IgD-negative memory B cell (primary cell): ENCODE results near the gene PCDH17. TPM values are rescaled to one million over a fixed set of nuclear protein-coding genes. Genes with fewer than 3 reads are reported as not detected.

Source experiments
- H3K27ac Mint-ChIP-seq, 3 donors: one replicate each; pipeline ENCODE4 v1.8.0; 2020 to 2022; ENCODE audit warnings: mild to moderate bottlenecking in 3 of 3, mixed read lengths in 3 of 3, moderate library complexity in 1 of 3
- H3K27me3 Mint-ChIP-seq: one replicate; pipeline ENCODE4 v1.8.0; 2021; ENCODE audit warnings: mixed read lengths
- H3K36me3 Mint-ChIP-seq: one replicate; pipeline ENCODE4 v1.8.0; 2020; ENCODE audit warnings: mild to moderate bottlenecking, mixed read lengths
- H3K4me1 Mint-ChIP-seq, 3 donors: one replicate each; pipeline ENCODE4 v1.8.0; 2020 to 2022; ENCODE audit warnings: mixed read lengths in 3 of 3, mild to moderate bottlenecking in 1 of 3
- H3K4me3 Mint-ChIP-seq, 4 donors: one replicate each; pipeline ENCODE4 v1.8.0; 2020 to 2022; ENCODE audit warnings: mild to moderate bottlenecking in 4 of 4, mixed read lengths in 4 of 4, moderate library complexity in 3 of 4
- H3K9me3 Mint-ChIP-seq, 3 donors: one replicate each; pipeline ENCODE4 v1.8.0; 2020 to 2021; ENCODE audit warnings: mixed read lengths in 3 of 3, mild to moderate bottlenecking in 1 of 3
- polyA plus RNA-seq: library from polyadenylated mRNA; unstranded; fragments of 300-500 nt; fragmentation: Illumina TruSeq; gene quantifications from one replicate; pipeline ENCODE4 v1.2.3, GENCODE V29; 2021

The PCDH17 gene
- polyA plus RNA-seq, 1 donor from 2014 or later = not detected

GRCh38 chr13:57653229-57653989 is 21.9 kb downstream of the PCDH17 start:
- H3K27me3 Mint-ChIP-seq = no peaks in the 10 kb centered on the region
- H3K9me3 Mint-ChIP-seq = peaks cover 0 to 3% (median 1%) of the 10 kb centered on the region in 3 donors
- no peaks in the 10 kb centered on the region for H3K4me1 Mint-ChIP-seq
- H3K4me3 Mint-ChIP-seq = no peak overlapping the region
- no peaks in the 10 kb centered on the region for H3K36me3 Mint-ChIP-seq
- no peak overlapping the region for H3K27ac Mint-ChIP-seq

GRCh38 chr13:57665481-57665880 is 33.9 kb downstream of the PCDH17 start:
- Mint-ChIP-seq H3K27me3 (no peaks in the 10 kb centered on the region), H3K27ac (no peak overlapping the region), H3K4me1 (no peaks in the 10 kb centered on the region), H3K36me3 (no peaks in the 10 kb centered on the region), H3K4me3 (no peak overlapping the region), H3K9me3 (peaks cover 0 to 13% (median 5%) of the 10 kb centered on the region in 3 donors)

- Mint-ChIP-seq H3K9me3 (peaks cover 2 to 6% (median 3%) of the 10 kb centered on the region in 3 donors), H3K27me3 (no peaks in the 10 kb centered on the region), H3K27ac (no peak overlapping the region), H3K4me3 (no peak overlapping the region), H3K4me1 (no peaks in the 10 kb centered on the region), H3K36me3 (no peaks in the 10 kb centered on the region)
Observed at GRCh38 chr13:57666131-57666953, 34.8 kb downstream of the PCDH17 start.

- no peak overlapping the region for H3K4me3 Mint-ChIP-seq
- no peak overlapping the region for H3K27ac Mint-ChIP-seq
- H3K36me3 Mint-ChIP-seq = no peaks in the 10 kb centered on the region
- H3K4me1 Mint-ChIP-seq = no peaks in the 10 kb centered on the region
- peaks cover 0 to 2% (median 0%) of the 10 kb centered on the region in 3 donors for H3K9me3 Mint-ChIP-seq
- H3K27me3 Mint-ChIP-seq = no peaks in the 10 kb centered on the region
Observed at GRCh38 chr13:57672168-57672567, 40.6 kb downstream of the PCDH17 start.

- no peak overlapping the region for H3K27ac Mint-ChIP-seq
- H3K9me3 Mint-ChIP-seq = peaks cover 0 to 4% (median 0%) of the 10 kb centered on the region in 3 donors
- no peak overlapping the region for H3K4me3 Mint-ChIP-seq
- H3K4me1 Mint-ChIP-seq = no peaks in the 10 kb centered on the region
- H3K27me3 Mint-ChIP-seq = no peaks in the 10 kb centered on the region
- no peaks in the 10 kb centered on the region for H3K36me3 Mint-ChIP-seq
Observed at GRCh38 chr13:57673197-57673596, 41.7 kb downstream of the PCDH17 start.

GRCh38 chr13:57675526-57675925 is 44.0 kb downstream of the PCDH17 start:
- Mint-ChIP-seq H3K27ac (no peak overlapping the region), H3K36me3 (no peaks in the 10 kb centered on the region), H3K4me3 (no peak overlapping the region), H3K4me1 (no peaks in the 10 kb centered on the region), H3K27me3 (no peaks in the 10 kb centered on the region), H3K9me3 (peaks cover 0 to 3% (median 0%) of the 10 kb centered on the region in 3 donors)

- Mint-ChIP-seq H3K4me1 (no peaks in the 10 kb centered on the region), H3K36me3 (no peaks in the 10 kb centered on the region), H3K9me3 (peaks cover 3 to 6% (median 4%) of the 10 kb centered on the region in 3 donors), H3K27ac (no peak overlapping the region), H3K4me3 (no peak overlapping the region), H3K27me3 (no peaks in the 10 kb centered on the region)
Observed at GRCh38 chr13:57680609-57681008, 49.1 kb downstream of the PCDH17 start.

GRCh38 chr13:57682128-57682716 is 50.7 kb downstream of the PCDH17 start:
- Mint-ChIP-seq H3K9me3 (peaks cover 3 to 6% (median 4%) of the 10 kb centered on the region in 3 donors), H3K27ac (no peak overlapping the region), H3K4me1 (no peaks in the 10 kb centered on the region), H3K36me3 (no peaks in the 10 kb centered on the region), H3K27me3 (no peaks in the 10 kb centered on the region), H3K4me3 (no peak overlapping the region)

- no peak overlapping the region for H3K4me3 Mint-ChIP-seq
- H3K36me3 Mint-ChIP-seq = no peaks in the 10 kb centered on the region
- H3K9me3 Mint-ChIP-seq = peaks cover 0 to 4% (median 0%) of the 10 kb centered on the region in 3 donors
- H3K27ac Mint-ChIP-seq = no peak overlapping the region
- H3K27me3 Mint-ChIP-seq = no peaks in the 10 kb centered on the region
- no peaks in the 10 kb centered on the region for H3K4me1 Mint-ChIP-seq
Observed at GRCh38 chr13:57698851-57699250, 67.3 kb downstream of the PCDH17 start.

- H3K36me3 Mint-ChIP-seq = no peaks in the 10 kb centered on the region
- H3K9me3 Mint-ChIP-seq = no peaks in the 10 kb centered on the region
- H3K27ac Mint-ChIP-seq = no peak overlapping the region
- no peak overlapping the region for H3K4me3 Mint-ChIP-seq
- no peaks in the 10 kb centered on the region for H3K27me3 Mint-ChIP-seq
- H3K4me1 Mint-ChIP-seq = no peaks in the 10 kb centered on the region
Observed at GRCh38 chr13:57704031-57704430, 72.5 kb downstream of the PCDH17 start.

GRCh38 chr13:57716295-57716694 is 84.8 kb downstream of the PCDH17 start:
- H3K4me1 Mint-ChIP-seq = no peaks in the 10 kb centered on the region
- H3K36me3 Mint-ChIP-seq = no peaks in the 10 kb centered on the region
- H3K9me3 Mint-ChIP-seq = peaks cover 0 to 1% (median 0%) of the 10 kb centered on the region in 3 donors
- H3K27me3 Mint-ChIP-seq = no peaks in the 10 kb centered on the region
- H3K27ac Mint-ChIP-seq = no peak overlapping the region
- H3K4me3 Mint-ChIP-seq = no peak overlapping the region

GRCh38 chr13:57724486-57725272 is 93.1 kb downstream of the PCDH17 start:
- Mint-ChIP-seq H3K4me3 (no peak overlapping the region), H3K27me3 (no peaks in the 10 kb centered on the region), H3K36me3 (no peaks in the 10 kb centered on the region), H3K4me1 (no peaks in the 10 kb centered on the region), H3K27ac (no peak overlapping the region), H3K9me3 (peaks cover 0 to 4% (median 0%) of the 10 kb centered on the region in 3 donors)

GRCh38 chr13:57725480-57725879 is 93.9 kb downstream of the PCDH17 start:
- H3K27ac Mint-ChIP-seq = no peak overlapping the region
- no peak overlapping the region for H3K4me3 Mint-ChIP-seq
- no peaks in the 10 kb centered on the region for H3K27me3 Mint-ChIP-seq
- H3K36me3 Mint-ChIP-seq = no peaks in the 10 kb centered on the region
- H3K9me3 Mint-ChIP-seq = peaks cover 0 to 4% (median 0%) of the 10 kb centered on the region in 3 donors
- H3K4me1 Mint-ChIP-seq = no peaks in the 10 kb centered on the region

- Mint-ChIP-seq H3K27me3 (no peaks in the 10 kb centered on the region), H3K4me1 (no peaks in the 10 kb centered on the region), H3K36me3 (no peaks in the 10 kb centered on the region), H3K4me3 (no peak overlapping the region), H3K27ac (no peak overlapping the region), H3K9me3 (peaks cover 0 to 4% (median 0%) of the 10 kb centered on the region in 3 donors)
Observed at GRCh38 chr13:57726981-57727380, 95.4 kb downstream of the PCDH17 start.
